Heart left ventricle (tissue), 16 donors: ENCODE measurements around the gene KIRREL1. TPM values are rescaled to one million over a fixed set of nuclear protein-coding genes. Genes with fewer than 3 reads are reported as not detected.
A peak's percentile ranks its signal among the peaks of the same experiment; 100 is the strongest.

Source experiments
- ATAC-seq, 4 donors: fragments of 200-7000 bp; cut with Tn5 transposase; one replicate each; pipeline ENCODE4 v1.9.1; 2020 to 2022; ENCODE audit warnings: moderate library complexity in 4 of 4, mild to moderate bottlenecking in 3 of 4, moderate number of reproducible peaks in 1 of 4
- DNase-seq, 5 donors: peaks; one replicate each; pipeline ENCODE4 v3.0.0-alpha.2; 2020
- H3K27ac ChIP-seq, 12 donors: fragments of 200-600 bp; sonication (generic) in 4 of 12; one replicate each; pipeline versions ENCODE4 v1.5.0 to v1.8.0; 2016 to 2022; ENCODE audit warnings: mild to moderate bottlenecking in 2 of 12
- H3K27me3 ChIP-seq, 9 donors: fragments of 200-600 bp; sonication (generic) in 2 of 9; one replicate each; pipeline versions ENCODE4 v1.5.1 to v1.8.0; 2016 to 2022; ENCODE audit warnings: mild to moderate bottlenecking in 3 of 9
- H3K36me3 ChIP-seq, 9 donors: fragments of 200-600 bp; sonication (generic) in 2 of 9; one replicate each; pipeline versions ENCODE4 v1.5.0 to v1.8.0; 2018 to 2022; ENCODE audit warnings: mild to moderate bottlenecking in 2 of 9
- H3K4me1 ChIP-seq, 12 donors: fragments of 200-600 bp; sonication (generic) in 4 of 12; one replicate each; pipeline versions ENCODE4 v1.5.0 to v1.8.0; 2016 to 2022; ENCODE audit warnings: mild to moderate bottlenecking in 3 of 12
- H3K4me3 ChIP-seq, 12 donors: fragments of 200-600 bp; sonication (generic) in 4 of 12; one replicate each; pipeline versions ENCODE4 v1.5.0 to v1.8.0; 2017 to 2022; ENCODE audit warnings: mild to moderate bottlenecking in 9 of 12, moderate library complexity in 4 of 12
- H3K9me3 ChIP-seq, 12 donors: fragments of 200-600 bp; sonication (generic) in 4 of 12; one replicate each; pipeline versions ENCODE4 v1.5.0 to v1.8.0; 2016 to 2022; ENCODE audit warnings: mild to moderate bottlenecking in 1 of 12
- CTCF ChIP-seq, 12 donors: fragments of 200-600 bp; sonication (generic) in 4 of 12; IDR thresholded peaks; one replicate each; pipeline versions ENCODE4 v1.5.0 to v1.8.0; 2018 to 2022; ENCODE audit warnings: antibody characterized with exemption in 12 of 12, mild to moderate bottlenecking in 5 of 12
- POLR2A ChIP-seq, 2 donors: fragments of 450-650 bp; IDR thresholded peaks; one replicate each; pipeline ENCODE4 v1.6.1; 2017; ENCODE audit warnings: antibody characterized with exemption in 2 of 2, mild to moderate bottlenecking in 2 of 2, moderate library complexity in 2 of 2
- WGBS, 4 donors: extraction: QIAGEN DNeasy Blood & Tissue Kit in 2 of 4; methylation state at CpG; one replicate each; pipeline versions ENCODE4 v1.1.5 to v1.1.7; 2013 to 2018; 5-methylcytosine and 5-hydroxymethylcytosine counted together
- intact Hi-C, 10 donors: fragments of 100-400 bp; cut with DNase I; formaldehyde crosslinking; loops; one replicate each; pipeline versions ENCODE4 v1.11.1 to v1.14.2; 2022
- polyA plus RNA-seq, 2 donors: library from polyadenylated mRNA; stranded (reverse); fragments of 200-250 nt; gene quantifications; one replicate each; pipeline ENCODE4 v1.2.3, GENCODE V29; 2013
- total RNA-seq, 9 donors: library from RNA; depleted of rRNA in 2 of 9; stranded (reverse); fragments of >200 nt in 2 of 9; fragmentation: NEBNext Ultra II Directional in 3 of 9; extraction: Animal tissue kit (Norgen Biotek cat#: 25700) in 3 of 9; gene quantifications; one replicate each; pipeline versions ENCODE4 v1.1.0 to v1.2.4, GENCODE V29; 2016 to 2023
- donor health status: ischemic (EF 13 %, LVEDD 7.1; RV severe dilation, severe dysfunction).
- donor health status: healthy with polysubstance abuse.
- donor health status: DM: no; HTN: yes; CAD: no.
- donor health status: DM: no; HTN: no; CAD: no.
- donor health status: ischemic (EF 25% LVEDD 6.9; RV normal size, moderate dysfunction).
- donor health status: ischemic (EF 25% LVEDD 5.7; RV mildly dilated, moderate dysfunction).
- donor health status: healthy.
- donor health status: DM: yes; HTN: yes; CAD: no.
- donor health status: ischemic (EF 35%, LVEDD 5.7; RV mildly dilated, moderate dysfunction).
- donor health status: nonischemic (EF 11% LVEDD 7.7; RV severe dilation, severe dysfunction).
- donor health status: DM: yes; HTN: yes; CAD: no.
- donor health status: PGD.
- donor health status: ischemic (EF 29% LVEDD 5.4; RV normal size, mild dysfunction).
- donor health status: nonischemic (EF 23%, LVEDD 6.1; RV moderate dilation, normal function).

The KIRREL1 gene
- total and polyA plus RNA-seq, 11 donors: 3.2 to 22.7 (median 8.2) TPM

- Histone ChIP-seq H3K4me1 (peaks cover 0 to 38% (median 0%) of the 10 kb centered on the region in 12 donors), H3K27ac (no peak overlapping the region), H3K9me3 (no peaks in the 10 kb centered on the region), H3K36me3 (no peaks in the 10 kb centered on the region), H3K4me3 (no peak overlapping the region), H3K27me3 (peaks cover 0 to 17% (median 0%) of the 10 kb centered on the region in 9 donors)
- TF ChIP-seq CTCF (IDR thresholded peaks at IDR 0.05) (no peak), POLR2A (IDR thresholded peaks at IDR 0.05) (no peak)
- no peak for ATAC-seq
- intact Hi-C loops: loop anchor here in 8 of 10 donors (2.0 to 10.0 kb wide), 4 partner anchors 70 to 367 kb away; no protein-coding TSS in a partner anchor
- no peak for DNase-seq
Observed at GRCh38 chr1:157949074-157949354, 44.4 kb upstream of the KIRREL1 start.

GRCh38 chr1:157951230-157951629, 42.2 kb upstream of the KIRREL1 start:
- H3K27ac ChIP-seq: no peak overlapping the region
- TF ChIP-seq POLR2A (IDR thresholded peaks at IDR 0.05) (no peak), CTCF (IDR thresholded peaks at IDR 0.05) (no peak)
- intact Hi-C loops: loop anchor here in 1 of 10 donors (10.0 kb wide), 1 partner anchor 366 kb away; no protein-coding TSS in a partner anchor
- 77 to 85% (median 80%) methylated on average over 5 of the region's 5 CpGs for WGBS, 4 donors
- peaks cover 0 to 24% (median 0%) of the 10 kb centered on the region in 9 donors for H3K27me3 ChIP-seq
- ATAC-seq (no peak), DNase-seq (no peak)
- no peaks in the 10 kb centered on the region for H3K36me3 ChIP-seq
- H3K4me1 ChIP-seq: peaks cover 0 to 30% (median 0%) of the 10 kb centered on the region in 12 donors
- H3K4me3 ChIP-seq: no peak overlapping the region
- H3K9me3 ChIP-seq: no peaks in the 10 kb centered on the region

GRCh38 chr1:157952601-157953000, 40.8 kb upstream of the KIRREL1 start:
- peaks cover 0 to 30% (median 0%) of the 10 kb centered on the region in 12 donors for H3K4me1 ChIP-seq
- peaks cover 0 to 21% (median 0%) of the 10 kb centered on the region in 9 donors for H3K27me3 ChIP-seq
- TF ChIP-seq CTCF (IDR thresholded peaks at IDR 0.05): no peak
- TF ChIP-seq POLR2A (IDR thresholded peaks at IDR 0.05): no peak
- 39 to 50% (median 41%) methylated on average over 3 of the region's 3 CpGs for WGBS, 4 donors
- no peaks in the 10 kb centered on the region for H3K9me3 ChIP-seq
- H3K36me3 ChIP-seq: no peaks in the 10 kb centered on the region
- H3K4me3 ChIP-seq: no peak overlapping the region
- DNase-seq (no peak), ATAC-seq (no peak)
- H3K27ac ChIP-seq: no peak overlapping the region
- intact Hi-C loops: loop anchor here in 1 of 10 donors (10.0 kb wide), 1 partner anchor 368 kb away; no protein-coding TSS in a partner anchor

GRCh38 chr1:157955221-157955620, 38.2 kb upstream of the KIRREL1 start:
- no peak overlapping the region for H3K4me3 ChIP-seq
- no peaks in the 10 kb centered on the region for H3K36me3 ChIP-seq
- peaks cover 0 to 23% (median 2%) of the 10 kb centered on the region in 9 donors for H3K27me3 ChIP-seq
- no peak for ATAC-seq
- TF ChIP-seq POLR2A (IDR thresholded peaks at IDR 0.05): no peak
- no peak for TF ChIP-seq CTCF (IDR thresholded peaks at IDR 0.05)
- DNase-seq: no peak
- intact Hi-C loops: loop anchor here in 1 of 10 donors (10.0 kb wide), 1 partner anchor 370 kb away; no protein-coding TSS in a partner anchor
- peaks cover 0 to 23% (median 0%) of the 10 kb centered on the region in 12 donors for H3K4me1 ChIP-seq
- H3K9me3 ChIP-seq: no peaks in the 10 kb centered on the region
- peak overlapping the region in 1 of 12 donors; percentile 58 for H3K27ac ChIP-seq
